ENCODE results near the gene CXCL5.

Gene CXCL5

GRCh38 chr4:74039315-74039763 lies 40.9 kb upstream of the CXCL5 start:
- TF ChIP-seq, protein P1, sequence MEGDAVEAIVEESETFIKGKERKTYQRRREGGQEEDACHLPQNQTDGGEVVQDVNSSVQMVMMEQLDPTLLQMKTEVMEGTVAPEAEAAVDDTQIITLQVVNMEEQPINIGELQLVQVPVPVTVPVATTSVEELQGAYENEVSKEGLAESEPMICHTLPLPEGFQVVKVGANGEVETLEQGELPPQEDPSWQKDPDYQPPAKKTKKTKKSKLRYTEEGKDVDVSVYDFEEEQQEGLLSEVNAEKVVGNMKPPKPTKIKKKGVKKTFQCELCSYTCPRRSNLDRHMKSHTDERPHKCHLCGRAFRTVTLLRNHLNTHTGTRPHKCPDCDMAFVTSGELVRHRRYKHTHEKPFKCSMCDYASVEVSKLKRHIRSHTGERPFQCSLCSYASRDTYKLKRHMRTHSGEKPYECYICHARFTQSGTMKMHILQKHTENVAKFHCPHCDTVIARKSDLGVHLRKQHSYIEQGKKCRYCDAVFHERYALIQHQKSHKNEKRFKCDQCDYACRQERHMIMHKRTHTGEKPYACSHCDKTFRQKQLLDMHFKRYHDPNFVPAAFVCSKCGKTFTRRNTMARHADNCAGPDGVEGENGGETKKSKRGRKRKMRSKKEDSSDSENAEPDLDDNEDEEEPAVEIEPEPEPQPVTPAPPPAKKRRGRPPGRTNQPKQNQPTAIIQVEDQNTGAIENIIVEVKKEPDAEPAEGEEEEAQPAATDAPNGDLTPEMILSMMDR (IDR thresholded peaks at IDR 0.05; ENCODE audit: insufficient read depth, missing control alignments): no peak
- DNase-seq (ENCODE audit: insufficient read length, low spot score) (no peak), FAIRE-seq (no peak)

DNA sequence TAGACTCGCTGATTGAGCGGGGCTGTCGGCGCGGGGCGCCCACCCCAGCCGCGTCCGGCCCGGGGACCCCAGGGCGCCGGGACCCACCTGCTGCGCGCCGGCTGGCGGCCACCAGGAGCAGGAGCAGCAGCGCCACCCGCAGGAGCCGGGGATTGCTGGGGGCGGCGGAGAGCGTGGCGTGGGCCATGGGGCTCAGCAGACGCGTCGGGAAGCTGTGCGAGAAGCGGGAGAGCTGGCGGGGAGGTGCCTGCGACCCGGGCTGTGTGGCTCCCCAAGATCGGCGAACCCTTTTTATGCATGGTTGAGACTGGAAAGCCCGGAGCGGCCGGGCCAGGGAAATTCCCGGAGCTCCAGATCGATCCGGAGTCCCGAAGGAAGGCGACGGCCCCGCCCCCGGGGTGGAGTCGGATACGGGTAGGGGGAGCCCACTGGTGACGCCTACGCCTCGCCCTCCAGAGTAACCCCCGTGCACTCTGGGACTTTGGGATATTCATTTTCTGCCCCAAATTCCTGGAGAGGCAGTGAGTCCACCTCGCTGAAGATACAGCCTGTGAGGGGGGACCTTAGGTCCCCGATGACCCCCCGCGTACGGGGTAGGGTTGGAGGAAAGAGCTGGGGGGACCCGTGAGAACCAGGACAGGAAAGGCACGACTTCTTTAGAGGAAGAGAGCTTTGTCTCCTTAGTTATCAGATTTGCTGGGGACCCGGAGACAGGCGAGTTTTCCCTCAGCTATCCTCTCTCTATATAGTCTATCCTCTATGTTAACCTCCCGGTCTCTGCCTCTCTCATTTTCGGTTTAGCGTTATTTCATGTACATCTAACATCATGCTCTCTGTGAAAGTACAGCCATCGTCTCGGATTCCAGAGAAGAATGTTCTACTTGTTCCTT lies 40.2 kb upstream of the CXCL5 start, which contains the start of gene CXCL3:
CXCL3 (minus strand) TSS at position 265 of the 890 bp plus-strand sequence; CDS start at position 187, 78 bp downstream.
- FAIRE-seq (no peak), DNase-seq (ENCODE audit: insufficient read length, low spot score) (peak; percentile 23)
- TF ChIP-seq, protein P1 (IDR thresholded peaks at IDR 0.05; ENCODE audit: insufficient read depth, missing control alignments): peak; percentile 26

DNA sequence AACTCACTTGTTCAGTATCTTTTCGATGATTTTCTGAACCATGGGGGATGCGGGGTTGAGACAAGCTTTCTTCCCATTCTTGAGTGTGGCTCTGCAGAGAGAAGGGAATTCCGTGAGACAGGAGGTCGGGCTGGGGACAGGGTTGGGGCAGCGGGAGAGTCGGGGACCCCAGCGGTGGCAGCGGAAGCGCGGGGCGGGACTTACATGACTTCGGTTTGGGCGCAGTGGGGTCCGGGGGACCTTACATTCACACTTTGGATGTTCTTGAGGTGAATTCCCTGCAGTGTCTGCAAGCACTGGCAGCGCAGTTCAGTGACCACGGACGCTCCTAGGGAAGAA lies 39.6 kb upstream of the CXCL5 start:
- FAIRE-seq (no peak), DNase-seq (ENCODE audit: insufficient read length, low spot score) (no peak)
- TF ChIP-seq, protein P1 (IDR thresholded peaks at IDR 0.05; ENCODE audit: insufficient read depth, missing control alignments): no peak

- TF ChIP-seq, protein P1 (IDR thresholded peaks at IDR 0.05; ENCODE audit: insufficient read depth, missing control alignments): no peak
- DNase-seq (ENCODE audit: insufficient read length, low spot score) (no peak), FAIRE-seq (no peak)
Observed at GRCh38 chr4:74037076-74037955, 38.8 kb upstream of the CXCL5 start.

DNA sequence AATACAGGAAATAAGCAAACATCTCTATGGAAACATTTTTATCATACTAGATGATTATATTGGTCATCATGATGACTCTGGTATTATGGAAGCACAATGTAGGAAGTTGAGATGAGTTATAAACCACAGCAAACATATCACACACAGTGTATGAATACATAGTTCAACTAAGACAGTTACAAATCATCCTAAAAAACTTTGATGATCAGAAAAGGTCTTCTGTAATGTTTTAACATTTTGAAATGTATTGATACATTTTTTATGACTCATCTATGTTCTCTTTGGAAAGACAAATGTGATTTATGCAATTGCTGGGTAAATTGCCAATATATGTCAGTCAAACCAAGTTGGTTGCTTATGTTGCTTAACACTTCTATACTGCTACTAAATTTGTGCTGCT lies 35.3 kb upstream of the CXCL5 start:
- TF ChIP-seq, protein P1 (IDR thresholded peaks at IDR 0.05; ENCODE audit: insufficient read depth, missing control alignments): no peak

GRCh38 chr4:74032064-74032463 lies 33.6 kb upstream of the CXCL5 start:
- DNase-seq (ENCODE audit: insufficient read length, low spot score): no peak
- TF ChIP-seq, protein P1 (IDR thresholded peaks at IDR 0.05; ENCODE audit: insufficient read depth, missing control alignments): no peak
- FAIRE-seq: no peak

More for the DNA sequence above, 35.3 kb upstream of the CXCL5 start:
- FAIRE-seq: no peak
- DNase-seq (ENCODE audit: insufficient read length, low spot score): no peak

All from D721Med (cell line).